ENCODE measurements around the gene STAT6.

GRCh38 chr12:57110104-57111030, 795 bp downstream of the STAT6 start:
- TF ChIP-seq ZFP36 (IDR thresholded peaks at IDR 0.05; ENCODE audit: borderline replicate concordance, partially characterized antibody) (no peak), ESRRA (IDR thresholded peaks at IDR 0.05; ENCODE audit: borderline replicate concordance, low read length) (no peak), EHMT2 (IDR thresholded peaks at IDR 0.05; ENCODE audit: low read depth) (no peak)

Measured in A549 (cell line).